ENCODE measurements around the gene LRRN4.

LRRN4 gene

GRCh38 chr20:6053776-6054688 is at the start of gene LRRN4:
LRRN4 (minus strand) TSS chr20:6054060; CDS start chr20:6052799, 1,261 bp downstream.
- peak; percentile 25 for DNase-seq (ENCODE audit: low spot score)

- DNase-seq (ENCODE audit: low spot score): no peak
Measured at GRCh38 chr20:6103301-6103700, 49.4 kb upstream of the LRRN4 start.

GRCh38 chr20:6101346-6101745 is 47.5 kb upstream of the LRRN4 start:
- DNase-seq (ENCODE audit: low spot score): no peak

GRCh38 chr20:6100246-6100645 is 46.4 kb upstream of the LRRN4 start:
- DNase-seq (ENCODE audit: low spot score): no peak

- DNase-seq (ENCODE audit: low spot score): no peak
Measured at GRCh38 chr20:6099819-6100218, 46.0 kb upstream of the LRRN4 start.

- DNase-seq (ENCODE audit: low spot score): no peak
Measured at GRCh38 chr20:6095409-6095808, 41.5 kb upstream of the LRRN4 start.

GRCh38 chr20:6094565-6094964 is 40.7 kb upstream of the LRRN4 start:
- no peak for DNase-seq (ENCODE audit: low spot score)

GRCh38 chr20:6094063-6094462 is 40.2 kb upstream of the LRRN4 start:
- DNase-seq (ENCODE audit: low spot score): no peak

- DNase-seq (ENCODE audit: low spot score): no peak
Measured at GRCh38 chr20:6091661-6092060, 37.8 kb upstream of the LRRN4 start.

GRCh38 chr20:6086868-6087267 is 33.0 kb upstream of the LRRN4 start:
- no peak for DNase-seq (ENCODE audit: low spot score)

- DNase-seq (ENCODE audit: low spot score): no peak
Measured at GRCh38 chr20:6083926-6084325, 30.1 kb upstream of the LRRN4 start.

GRCh38 chr20:6081236-6081635 is 27.4 kb upstream of the LRRN4 start:
- peak; percentile 52 for DNase-seq (ENCODE audit: low spot score)

GRCh38 chr20:6079016-6079415 is 25.2 kb upstream of the LRRN4 start:
- DNase-seq (ENCODE audit: low spot score): no peak

GRCh38 chr20:6075428-6076219 is 21.8 kb upstream of the LRRN4 start:
- no peak for DNase-seq (ENCODE audit: low spot score)

GRCh38 chr20:6074784-6075183 is 20.9 kb upstream of the LRRN4 start:
- DNase-seq (ENCODE audit: low spot score): no peak

GRCh38 chr20:6074145-6074561 is 20.3 kb upstream of the LRRN4 start:
- no peak for DNase-seq (ENCODE audit: low spot score)

GRCh38 chr20:6070829-6071695 is 17.2 kb upstream of the LRRN4 start:
- no peak for DNase-seq (ENCODE audit: low spot score)

- DNase-seq (ENCODE audit: low spot score): no peak
Measured at GRCh38 chr20:6069669-6070068, 15.8 kb upstream of the LRRN4 start.

- no peak for DNase-seq (ENCODE audit: low spot score)
Measured at GRCh38 chr20:6067763-6068318, 14.0 kb upstream of the LRRN4 start.

GRCh38 chr20:6066582-6066981 is 12.7 kb upstream of the LRRN4 start:
- DNase-seq (ENCODE audit: low spot score): no peak

GRCh38 chr20:6061544-6061943 is 7.7 kb upstream of the LRRN4 start:
- DNase-seq (ENCODE audit: low spot score): no peak

GRCh38 chr20:6060213-6060612 is 6.4 kb upstream of the LRRN4 start:
- no peak for DNase-seq (ENCODE audit: low spot score)
